ENCODE results near the gene DTD1. TPM values are rescaled to one million over a fixed set of nuclear protein-coding genes. Genes with fewer than 3 reads are reported as not detected.

Gene DTD1
- total RNA-seq, 3 donors from 2014 or later: 10.9 to 18.1 (median 14.1) TPM

GRCh38 chr20:18589941-18590674 is 2.3 kb downstream of the DTD1 start:
- Histone ChIP-seq H3K4me1 (ENCODE audit: low read depth) (peaks cover 6% of the 10 kb centered on the region), H3K9me3 (no peaks in the 10 kb centered on the region), H3K36me3 (ENCODE audit: low read depth) (no peaks in the 10 kb centered on the region), H3K4me3 (no peak overlapping the region)
- intact Hi-C loops (cut with DNase I, micrococcal nuclease): no loop called here
- no peak for TF ChIP-seq CTCF (IDR thresholded peaks at IDR 0.05)
- ATAC-seq (no peak), DNase-seq (no peak)

DNA sequence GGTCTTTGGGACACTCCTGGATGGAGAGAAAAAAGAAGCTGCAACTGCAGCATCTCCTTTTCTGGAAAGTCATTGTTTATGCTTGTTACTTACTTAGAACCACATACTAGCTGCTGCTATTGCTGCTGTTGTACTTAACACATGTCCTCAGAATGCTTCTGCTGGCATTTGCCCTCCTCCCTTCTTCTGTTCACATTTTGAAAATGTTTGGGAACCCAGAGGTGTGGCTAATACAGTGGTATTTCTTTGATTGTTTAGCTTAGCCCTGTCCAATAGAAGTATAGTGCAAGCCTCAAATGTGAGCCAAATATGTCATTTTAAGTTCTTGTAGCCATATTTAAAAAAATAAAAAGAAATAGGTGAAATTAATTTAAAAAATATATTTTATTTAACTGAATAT is 8.4 kb downstream of the DTD1 start:
- Histone ChIP-seq H3K4me1 (ENCODE audit: low read depth) (no peaks in the 10 kb centered on the region), H3K4me3 (no peak overlapping the region), H3K36me3 (ENCODE audit: low read depth) (no peaks in the 10 kb centered on the region), H3K9me3 (no peaks in the 10 kb centered on the region)
- no peak for ATAC-seq
- DNase-seq: no peak
- intact Hi-C loops (cut with DNase I, micrococcal nuclease): no loop called here
- no peak for TF ChIP-seq CTCF (IDR thresholded peaks at IDR 0.05)

DNA sequence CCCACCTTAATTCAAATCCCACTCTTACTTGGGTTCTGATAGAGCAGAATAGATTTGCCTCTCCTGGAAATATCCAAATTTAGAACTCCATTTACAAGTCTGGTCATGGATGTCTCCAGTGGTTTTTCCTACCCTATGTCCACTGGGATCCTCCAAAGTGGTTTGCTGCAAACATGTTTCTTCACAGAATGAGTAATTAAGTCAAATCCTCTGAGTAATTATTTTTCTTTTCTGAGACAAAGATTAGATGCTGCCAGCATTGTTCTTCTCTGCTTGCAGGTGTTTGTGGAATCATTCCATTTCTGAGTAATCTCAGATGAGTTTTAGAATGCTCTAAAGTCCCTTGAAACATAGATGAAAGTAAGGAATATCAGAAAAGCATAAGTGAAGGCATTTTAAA is 21.9 kb downstream of the DTD1 start:
- intact Hi-C loops (cut with DNase I, micrococcal nuclease): no loop called here
- DNase-seq (no peak), ATAC-seq (no peak)
- Histone ChIP-seq H3K4me1 (ENCODE audit: low read depth) (no peaks in the 10 kb centered on the region), H3K36me3 (ENCODE audit: low read depth) (no peaks in the 10 kb centered on the region), H3K4me3 (no peak overlapping the region), H3K9me3 (no peaks in the 10 kb centered on the region)
- no peak for TF ChIP-seq CTCF (IDR thresholded peaks at IDR 0.05)

GRCh38 chr20:18611492-18611891 is 23.6 kb downstream of the DTD1 start:
- Histone ChIP-seq H3K9me3 (no peaks in the 10 kb centered on the region), H3K4me1 (ENCODE audit: low read depth) (no peaks in the 10 kb centered on the region), H3K4me3 (no peak overlapping the region), H3K36me3 (ENCODE audit: low read depth) (no peaks in the 10 kb centered on the region)
- DNase-seq (no peak), ATAC-seq (no peak)
- no peak for TF ChIP-seq CTCF (IDR thresholded peaks at IDR 0.05)
- intact Hi-C loops (cut with DNase I, micrococcal nuclease): no loop called here

DNA sequence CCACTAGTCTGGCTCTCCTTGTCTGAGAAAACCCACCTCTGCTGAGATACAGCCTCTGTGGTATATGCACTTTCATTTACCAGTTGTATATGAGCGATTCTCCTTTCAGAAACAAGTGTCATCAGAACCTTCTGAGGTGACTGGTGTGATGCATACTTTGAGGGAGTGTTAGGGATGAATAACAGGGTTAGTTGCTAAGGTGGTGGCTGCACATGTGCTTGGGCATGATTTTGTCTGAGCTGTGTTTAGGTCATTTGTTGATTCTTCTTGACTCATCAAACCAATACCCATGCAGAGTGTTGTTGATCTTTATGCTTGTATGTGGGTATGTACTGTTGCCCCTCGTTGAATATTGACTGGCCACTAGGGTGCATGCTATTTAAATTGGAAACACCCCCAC is 25.7 kb downstream of the DTD1 start:
- no peaks in the 10 kb centered on the region for H3K36me3 ChIP-seq (ENCODE audit: low read depth)
- H3K9me3 ChIP-seq: no peaks in the 10 kb centered on the region
- DNase-seq (no peak), ATAC-seq (no peak)
- H3K4me3 ChIP-seq: no peak overlapping the region
- no peak for TF ChIP-seq CTCF (IDR thresholded peaks at IDR 0.05)
- intact Hi-C loops (cut with DNase I, micrococcal nuclease): no loop called here
- no peaks in the 10 kb centered on the region for H3K4me1 ChIP-seq (ENCODE audit: low read depth)

- no peaks in the 10 kb centered on the region for H3K36me3 ChIP-seq (ENCODE audit: low read depth)
- H3K9me3 ChIP-seq: no peaks in the 10 kb centered on the region
- H3K4me1 ChIP-seq (ENCODE audit: low read depth): no peaks in the 10 kb centered on the region
- no peak for TF ChIP-seq CTCF (IDR thresholded peaks at IDR 0.05)
- no peak for ATAC-seq
- no peak overlapping the region for H3K4me3 ChIP-seq
- intact Hi-C loops (cut with DNase I, micrococcal nuclease): no loop called here
- DNase-seq: no peak
Observed at GRCh38 chr20:18614244-18614643, 26.4 kb downstream of the DTD1 start.

Data from mucosa of descending colon (tissue), 3 donors.